Ureter (tissue), 1 donor: Measurements from ENCODE around the gene GRIN3B. TPM values are rescaled to one million over a fixed set of nuclear protein-coding genes. Genes with fewer than 3 reads are reported as not detected.
"Not testable (repeated sequence)": the region's sequence is repeated elsewhere in the genome, so short reads cannot be mapped to it uniquely, and the experiment has no call there.

Experiments used
- DNase-seq: peaks from one replicate; pipeline ENCODE4 v3.0.0-alpha.2; 2020; ENCODE audit warnings: low spot score
- total RNA-seq: library from RNA; stranded (reverse); gene quantifications from one replicate; pipeline ENCODE4 v1.2.4, GENCODE V29; 2023
- donor health status: DM: yes; HTN: yes; CAD: no.

Gene GRIN3B, protein sequence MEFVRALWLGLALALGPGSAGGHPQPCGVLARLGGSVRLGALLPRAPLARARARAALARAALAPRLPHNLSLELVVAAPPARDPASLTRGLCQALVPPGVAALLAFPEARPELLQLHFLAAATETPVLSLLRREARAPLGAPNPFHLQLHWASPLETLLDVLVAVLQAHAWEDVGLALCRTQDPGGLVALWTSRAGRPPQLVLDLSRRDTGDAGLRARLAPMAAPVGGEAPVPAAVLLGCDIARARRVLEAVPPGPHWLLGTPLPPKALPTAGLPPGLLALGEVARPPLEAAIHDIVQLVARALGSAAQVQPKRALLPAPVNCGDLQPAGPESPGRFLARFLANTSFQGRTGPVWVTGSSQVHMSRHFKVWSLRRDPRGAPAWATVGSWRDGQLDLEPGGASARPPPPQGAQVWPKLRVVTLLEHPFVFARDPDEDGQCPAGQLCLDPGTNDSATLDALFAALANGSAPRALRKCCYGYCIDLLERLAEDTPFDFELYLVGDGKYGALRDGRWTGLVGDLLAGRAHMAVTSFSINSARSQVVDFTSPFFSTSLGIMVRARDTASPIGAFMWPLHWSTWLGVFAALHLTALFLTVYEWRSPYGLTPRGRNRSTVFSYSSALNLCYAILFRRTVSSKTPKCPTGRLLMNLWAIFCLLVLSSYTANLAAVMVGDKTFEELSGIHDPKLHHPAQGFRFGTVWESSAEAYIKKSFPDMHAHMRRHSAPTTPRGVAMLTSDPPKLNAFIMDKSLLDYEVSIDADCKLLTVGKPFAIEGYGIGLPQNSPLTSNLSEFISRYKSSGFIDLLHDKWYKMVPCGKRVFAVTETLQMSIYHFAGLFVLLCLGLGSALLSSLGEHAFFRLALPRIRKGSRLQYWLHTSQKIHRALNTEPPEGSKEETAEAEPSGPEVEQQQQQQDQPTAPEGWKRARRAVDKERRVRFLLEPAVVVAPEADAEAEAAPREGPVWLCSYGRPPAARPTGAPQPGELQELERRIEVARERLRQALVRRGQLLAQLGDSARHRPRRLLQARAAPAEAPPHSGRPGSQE
- total RNA-seq = not detected

DNA sequence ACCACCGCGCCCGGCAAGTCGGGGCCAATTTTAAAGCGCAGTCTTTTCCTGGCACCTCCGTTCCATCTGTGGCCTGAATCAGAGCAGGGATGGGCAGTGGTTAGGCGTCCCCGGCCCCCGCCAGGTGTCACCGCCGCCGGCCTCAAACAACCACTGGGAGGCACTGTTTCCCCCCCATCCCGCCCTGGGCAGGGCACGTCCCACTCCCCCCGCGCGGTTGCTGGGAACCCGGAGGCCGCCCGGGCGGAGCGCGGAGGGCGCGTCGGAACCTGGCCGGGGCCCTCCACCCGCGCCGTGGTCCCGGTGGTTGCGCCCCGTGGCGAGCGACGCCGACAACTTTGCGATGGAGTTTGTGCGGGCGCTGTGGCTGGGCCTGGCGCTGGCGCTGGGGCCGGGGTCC is at the start of gene GRIN3B:
Gene GRIN3B (plus strand): TSS at position 325 of the 400 bp plus-strand sequence. CDS start 19 bp downstream, at position 344.
- no peak for DNase-seq

DNA sequence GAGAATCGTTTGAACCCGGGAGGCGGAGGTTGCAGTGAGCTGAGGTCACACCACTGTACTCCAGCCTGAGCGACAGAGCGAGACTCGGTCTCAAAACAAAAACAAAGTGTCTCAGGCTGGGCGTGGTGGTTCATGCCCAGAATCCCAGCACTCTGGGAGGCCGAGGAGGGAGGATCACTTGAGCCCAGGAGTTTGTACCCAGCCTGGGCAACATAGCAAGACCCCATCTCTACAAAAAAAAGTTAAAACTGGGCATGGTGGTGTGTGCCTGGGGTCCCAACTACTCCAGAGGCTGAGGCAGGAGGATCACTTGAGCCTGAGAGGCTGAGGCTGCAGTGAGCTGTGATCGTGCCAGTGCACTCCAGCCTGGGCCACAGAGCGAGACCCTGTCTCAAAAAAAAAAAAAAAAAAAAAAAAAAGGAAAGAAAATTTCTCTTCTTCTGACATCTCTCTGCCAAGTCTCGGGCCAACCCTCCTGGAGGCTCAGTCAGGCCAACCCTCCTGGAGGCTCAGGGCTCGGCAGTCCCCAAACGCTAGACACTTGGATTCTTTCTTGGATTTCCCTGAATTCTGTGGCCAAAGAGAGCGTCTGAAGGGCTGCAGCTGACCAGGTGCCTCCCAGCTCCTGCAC is 48.1 kb upstream of the GRIN3B start:
- no peak for DNase-seq

DNA sequence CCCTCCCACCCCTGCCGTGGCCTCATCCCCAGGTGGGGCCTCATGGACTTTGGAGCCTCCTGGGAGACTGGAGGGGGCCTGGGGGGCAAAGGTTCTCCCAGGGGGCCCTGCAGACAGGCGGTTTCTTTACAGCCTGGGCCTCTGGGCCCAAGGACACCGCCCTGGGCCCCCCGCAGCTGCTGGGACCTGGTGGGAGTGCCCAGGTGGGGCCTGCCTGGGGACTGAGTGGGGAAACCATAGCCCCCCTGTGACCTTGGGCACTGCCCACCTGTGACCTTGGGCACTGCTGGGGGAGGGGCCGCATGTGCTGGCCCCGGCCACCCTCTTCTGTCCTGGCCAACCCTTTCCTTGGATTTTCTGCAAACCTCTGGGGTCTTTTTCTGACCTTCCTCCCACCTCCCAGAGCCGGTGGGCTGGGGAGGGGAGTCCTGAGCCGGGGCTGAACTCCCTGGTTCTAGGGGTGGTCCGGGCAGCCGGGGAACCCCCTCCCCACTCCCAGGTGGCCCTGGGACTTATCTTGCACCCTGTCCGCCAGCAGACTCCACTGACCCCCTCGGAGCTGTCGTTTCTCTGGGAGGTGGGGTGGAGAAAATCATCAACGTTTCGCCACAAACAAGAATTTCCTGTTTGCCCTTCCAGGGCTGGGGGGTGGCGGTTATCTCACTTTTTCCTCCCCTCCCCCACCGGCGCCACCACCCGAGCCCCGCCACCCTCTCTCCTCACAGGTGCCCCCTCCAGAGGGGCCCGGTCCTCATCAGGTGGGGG is 47.4 kb upstream of the GRIN3B start:
- no peak for DNase-seq

DNA sequence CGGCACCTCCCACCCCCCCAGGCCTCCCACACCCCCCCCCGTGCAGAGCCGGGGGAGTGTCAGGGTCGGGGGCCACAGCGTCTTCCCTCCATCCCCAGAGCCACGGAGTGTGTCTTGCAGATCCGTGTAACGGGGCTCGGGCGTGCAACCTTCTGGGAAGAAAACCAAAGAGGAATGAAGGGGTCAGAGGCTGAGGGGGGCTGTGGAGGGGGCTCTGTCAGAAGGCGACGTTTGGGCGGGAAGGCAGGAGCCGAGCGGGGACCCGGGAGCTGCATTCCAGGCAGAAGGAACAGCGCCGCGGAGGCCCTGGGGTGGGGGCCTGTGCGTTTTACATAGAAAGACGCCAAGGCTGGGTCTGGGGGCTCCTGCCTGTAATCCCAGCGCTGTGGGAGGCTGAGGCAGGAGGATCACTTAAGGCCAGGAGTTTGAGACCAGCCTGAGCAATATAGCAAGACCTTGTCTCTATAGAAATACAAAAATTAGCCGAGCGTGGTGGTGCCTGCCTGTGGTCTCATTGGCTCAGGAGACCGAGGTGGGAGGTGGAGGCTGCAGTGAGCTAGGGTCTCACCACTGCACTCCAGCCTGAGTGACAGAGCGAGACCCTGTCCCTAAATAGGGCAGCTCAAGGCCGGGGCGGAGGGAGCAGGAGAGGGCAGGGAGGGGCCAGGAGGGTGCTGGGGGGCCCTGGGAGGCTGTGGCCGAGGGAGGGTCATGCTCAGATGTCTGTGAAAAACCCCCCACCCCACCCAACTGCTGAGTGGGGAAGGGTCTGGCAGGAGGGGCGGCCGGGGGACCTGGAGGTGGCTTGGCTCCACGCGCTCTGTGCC is 46.6 kb upstream of the GRIN3B start:
- no peak for DNase-seq

DNA sequence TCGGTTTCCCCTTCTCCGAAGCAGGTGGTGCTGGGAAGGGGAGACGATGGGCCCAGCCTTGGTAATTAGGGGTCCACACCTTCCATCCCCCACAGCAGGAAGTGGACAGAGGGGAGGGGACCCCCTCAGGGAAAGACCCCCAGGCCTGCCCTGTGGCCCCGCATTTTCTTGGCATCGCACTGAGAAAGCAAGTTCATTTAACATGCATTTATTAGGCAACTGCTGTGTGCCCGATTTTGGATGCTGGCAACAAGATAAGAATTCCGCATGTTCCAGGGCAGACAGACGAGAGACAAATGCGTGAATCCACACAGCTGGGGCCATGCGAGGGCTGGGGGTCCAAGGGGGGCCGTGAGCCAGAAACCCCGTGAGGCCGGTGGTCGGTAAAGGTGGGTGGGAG is 45.9 kb upstream of the GRIN3B start:
- no peak for DNase-seq

DNA sequence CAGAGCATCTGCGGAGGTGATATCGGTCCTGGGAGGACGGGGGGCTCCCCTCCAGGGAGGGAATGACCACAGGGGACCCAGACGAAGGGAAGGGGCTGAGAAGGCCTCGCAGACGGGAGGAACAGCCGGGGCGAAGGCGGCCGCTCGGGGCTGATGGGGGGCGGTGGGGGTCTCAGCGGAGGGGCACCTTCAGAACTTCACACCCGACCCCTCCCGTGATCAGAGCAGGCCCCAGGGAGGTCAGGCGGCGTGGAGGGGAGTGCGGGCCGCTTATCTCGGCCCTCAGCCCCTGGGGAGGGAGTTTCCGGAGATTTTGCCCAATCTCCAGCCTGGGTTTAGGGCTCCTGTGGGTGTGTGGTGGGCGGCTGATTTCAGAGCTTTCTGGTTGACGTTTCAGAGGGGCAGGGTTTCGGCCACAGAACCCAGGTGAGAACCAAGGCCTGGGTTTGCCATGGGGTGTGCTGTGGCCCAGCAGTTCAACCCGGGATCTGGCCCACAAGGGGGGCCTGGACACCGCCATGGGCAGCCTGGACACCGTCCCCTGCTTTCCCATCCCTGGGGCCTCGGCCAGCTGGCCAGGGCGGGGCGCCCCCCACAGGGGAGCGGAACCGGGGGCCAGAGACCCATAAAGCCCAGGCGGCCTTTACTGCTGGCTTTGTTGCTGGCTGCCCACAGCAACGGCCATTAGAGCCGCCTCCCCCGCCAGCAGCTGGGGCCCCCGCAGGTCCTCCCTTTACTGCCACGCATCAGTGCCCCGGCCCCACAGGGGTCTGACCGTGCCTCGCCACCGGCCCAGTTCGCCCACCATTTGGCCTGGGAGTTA is 45.3 kb upstream of the GRIN3B start:
- no peak for DNase-seq

DNA sequence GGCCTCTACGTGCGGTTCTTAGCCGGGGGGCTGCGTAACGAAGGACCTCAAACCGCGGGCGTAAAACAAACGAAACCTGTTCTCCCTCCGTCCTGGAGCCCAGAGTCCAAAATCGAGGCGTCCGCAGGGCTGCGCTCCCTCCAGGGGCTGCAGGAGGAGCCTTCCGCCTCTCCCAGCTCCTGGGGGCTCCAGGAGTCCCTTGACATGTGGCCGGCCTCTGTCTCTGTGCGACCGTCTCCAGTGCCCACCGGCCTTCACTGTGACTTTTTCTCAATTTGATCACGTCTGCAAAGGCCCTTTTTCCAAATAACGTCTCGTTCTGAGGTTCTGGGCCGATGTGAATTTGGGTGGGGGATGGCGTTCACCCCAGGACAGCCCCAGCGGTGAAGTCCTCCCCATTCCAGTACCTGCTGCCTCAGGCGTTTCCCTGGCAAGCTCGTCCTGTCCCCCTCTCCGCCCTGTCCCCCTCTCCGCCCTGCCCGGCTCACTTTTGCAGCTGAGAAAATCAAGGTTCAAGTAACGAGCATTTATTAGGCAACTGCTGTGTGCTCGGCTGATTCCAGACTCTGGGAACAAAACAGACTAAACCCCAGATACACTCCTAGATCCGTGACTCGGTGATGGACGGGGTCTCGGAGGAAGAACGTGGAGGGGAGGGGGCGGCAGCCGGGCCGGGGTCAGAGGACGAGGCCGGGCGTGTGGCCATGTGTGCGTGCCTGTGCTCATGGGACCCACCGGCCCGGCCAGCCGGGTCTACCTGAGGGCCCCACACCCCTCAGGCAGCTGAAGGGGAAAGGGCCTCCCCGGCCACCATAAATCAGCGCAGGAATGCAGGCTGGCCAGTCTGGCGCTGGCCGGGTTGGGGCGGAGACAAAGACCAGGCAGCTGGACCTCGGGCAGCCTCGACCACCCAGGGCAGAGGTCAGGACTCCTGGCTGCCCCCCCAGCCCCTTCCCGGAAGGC is 44.1 kb upstream of the GRIN3B start:
- DNase-seq = no peak

DNA sequence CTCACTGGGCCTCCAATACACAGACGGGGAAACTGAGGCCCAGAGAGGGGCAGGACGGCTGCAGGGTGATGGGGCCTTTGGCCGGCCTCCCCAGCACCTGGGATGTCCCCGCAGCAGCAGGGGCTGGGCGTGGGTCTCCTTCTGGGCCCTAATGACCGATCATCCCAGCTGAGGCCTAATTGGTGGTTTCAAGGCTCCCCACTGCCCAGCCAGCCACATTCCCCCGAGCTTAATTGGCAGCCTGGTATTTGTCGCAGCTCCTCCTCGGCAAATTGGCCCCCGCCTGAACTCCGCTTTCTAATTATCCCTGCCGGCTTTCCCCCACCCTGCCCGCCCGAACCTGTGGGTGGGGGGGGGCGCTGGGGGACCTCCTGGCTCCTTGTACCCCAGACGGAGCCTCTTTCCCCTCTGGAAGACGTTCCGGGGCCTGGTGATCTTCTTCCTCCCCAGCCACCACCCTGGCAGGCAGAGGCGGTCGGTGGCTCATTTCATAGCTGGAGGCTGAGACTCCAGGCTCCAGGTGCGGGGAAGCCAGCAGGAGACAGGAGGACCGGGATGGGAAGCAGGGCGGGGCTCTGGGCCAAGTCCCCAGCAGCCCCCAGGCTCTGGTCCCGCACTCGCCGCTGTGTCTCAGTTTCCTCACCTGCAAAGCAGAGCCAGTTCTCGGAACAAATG is 43.3 kb upstream of the GRIN3B start:
- no peak for DNase-seq

DNA sequence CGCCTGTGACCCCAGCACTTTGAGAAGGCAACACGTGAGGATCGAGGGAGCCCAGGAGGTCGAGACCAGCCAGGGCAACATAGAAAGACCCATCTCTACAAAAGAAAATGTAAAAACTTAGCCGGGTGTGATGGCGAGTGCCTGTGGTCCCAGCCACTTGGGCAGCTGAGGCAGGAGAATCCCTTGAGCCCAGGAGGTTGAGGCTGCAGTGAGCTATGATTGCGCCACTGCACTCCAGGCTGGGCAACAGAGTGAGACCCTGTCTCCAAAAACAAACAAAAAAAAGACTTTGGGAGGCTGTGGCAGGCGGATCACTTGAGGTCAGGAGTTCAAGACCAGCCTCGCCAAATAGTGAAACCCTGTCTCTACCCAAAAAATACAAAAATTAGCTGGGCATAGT is 42.6 kb upstream of the GRIN3B start:
- not testable (repeated sequence) for DNase-seq

DNA sequence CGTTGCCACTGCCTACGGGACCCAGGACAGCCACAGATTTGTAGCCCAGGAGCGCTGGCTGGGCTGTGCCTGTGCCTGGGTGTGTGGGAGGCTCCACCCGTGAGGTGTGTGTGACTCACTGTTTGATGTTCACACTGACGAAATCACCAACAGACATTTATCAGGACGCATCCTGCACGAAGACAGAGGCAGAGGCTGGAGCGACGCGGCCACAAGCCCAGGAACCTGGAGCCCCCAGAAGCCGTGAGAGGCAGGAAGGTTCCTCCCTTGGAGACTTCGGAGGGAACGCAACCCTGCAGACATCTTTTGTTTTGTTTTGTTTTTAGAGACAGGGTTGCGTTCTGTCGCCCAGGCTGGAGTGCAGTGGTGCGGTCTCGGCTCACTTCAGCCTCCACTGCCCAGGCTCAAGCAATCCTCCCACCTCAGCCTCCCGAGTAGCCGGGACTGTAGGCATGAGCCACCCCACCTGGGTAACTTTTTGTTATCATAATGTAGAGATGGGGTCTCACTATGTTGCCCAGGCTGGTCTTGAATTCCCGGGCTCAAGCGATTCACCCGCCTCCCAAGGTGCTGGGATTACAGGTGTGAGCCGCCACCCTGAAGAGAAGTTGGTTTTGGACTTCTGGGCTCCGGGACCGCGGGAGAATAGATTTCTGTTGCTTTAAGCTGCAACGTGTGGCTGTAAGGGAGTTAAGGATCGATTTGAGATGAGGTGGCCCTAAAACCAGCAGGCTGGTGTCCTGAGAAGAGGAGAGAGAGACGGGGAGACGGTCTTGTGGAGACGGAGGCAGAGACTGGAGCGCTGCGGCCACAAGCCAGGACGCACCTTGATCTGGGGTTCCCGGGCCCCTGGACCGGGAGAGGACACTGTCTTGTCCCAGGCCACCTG is 41.0 kb upstream of the GRIN3B start:
- DNase-seq = no peak

DNA sequence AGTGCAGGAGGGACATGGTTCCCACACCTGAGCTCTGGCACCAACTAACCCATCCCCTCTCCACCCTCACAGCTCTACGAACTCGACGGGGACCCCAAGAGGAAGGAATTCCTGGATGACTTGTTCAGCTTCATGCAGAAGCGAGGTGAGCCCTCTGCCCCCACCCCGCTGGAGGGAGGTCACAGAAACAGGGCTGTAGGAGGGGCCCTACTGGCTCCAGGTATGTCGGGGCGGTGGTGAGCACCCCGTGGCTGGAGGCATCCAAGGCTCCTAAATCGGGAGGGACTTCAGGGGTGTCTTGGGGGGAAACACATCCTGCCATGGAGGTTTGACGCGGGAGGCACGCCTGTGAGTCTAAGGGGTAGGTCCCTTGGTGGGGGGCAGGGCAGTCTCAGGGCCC is 40.2 kb upstream of the GRIN3B start:
- no peak for DNase-seq

DNA sequence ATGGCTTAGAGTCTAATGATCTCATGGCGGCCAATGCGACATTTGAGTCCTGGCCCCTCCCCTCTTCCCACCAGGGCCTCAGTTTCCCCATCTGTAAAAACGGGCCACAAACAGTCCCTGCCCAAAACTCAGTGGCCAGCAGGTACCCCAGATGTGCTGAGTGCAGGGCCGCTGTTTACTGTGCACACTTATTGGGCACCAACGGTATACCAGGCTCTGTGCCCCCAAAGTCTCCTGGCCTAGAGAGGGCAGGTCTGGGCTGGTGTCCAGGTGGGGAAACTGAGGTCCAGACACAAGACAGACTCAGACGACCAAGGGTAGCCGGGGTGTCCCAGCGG is 39.6 kb upstream of the GRIN3B start:
- no peak for DNase-seq

DNA sequence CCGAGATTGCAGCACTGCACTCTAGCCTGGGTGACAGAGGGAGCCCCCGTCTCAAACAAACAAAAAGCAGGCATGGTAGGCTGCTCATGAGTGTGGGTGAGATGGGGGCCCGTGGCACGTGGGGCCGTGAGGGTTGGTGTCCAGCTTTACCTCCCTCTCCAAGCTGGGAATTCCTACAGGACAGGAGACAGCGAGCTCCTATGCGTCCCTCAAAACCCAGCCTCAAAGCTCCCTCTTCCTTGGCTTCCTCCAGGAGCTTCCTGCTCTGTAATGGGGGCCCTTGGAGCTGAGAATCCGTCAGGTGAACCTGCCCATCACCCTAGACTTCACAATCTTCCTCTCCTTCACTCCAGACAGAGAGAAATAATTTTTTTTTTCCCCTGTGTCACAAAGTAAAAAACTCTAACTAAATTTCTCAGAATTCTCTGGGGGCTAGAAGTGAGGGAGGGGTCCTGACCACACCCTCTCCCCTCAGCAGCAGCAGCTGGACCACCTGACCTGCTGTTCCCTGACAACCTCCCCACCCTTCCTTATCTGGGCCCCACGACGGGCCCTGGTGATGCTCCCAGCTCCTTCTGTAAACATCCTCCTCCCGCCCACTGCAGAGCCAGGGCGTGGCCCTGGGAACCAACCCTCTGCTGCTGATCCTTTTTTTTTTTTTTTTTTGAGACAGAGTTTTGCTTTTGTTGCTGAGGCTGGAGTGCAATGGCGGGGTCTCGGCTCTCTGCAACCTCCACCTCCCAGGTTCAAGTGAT is 38.2 kb upstream of the GRIN3B start:
- DNase-seq = no peak

DNA sequence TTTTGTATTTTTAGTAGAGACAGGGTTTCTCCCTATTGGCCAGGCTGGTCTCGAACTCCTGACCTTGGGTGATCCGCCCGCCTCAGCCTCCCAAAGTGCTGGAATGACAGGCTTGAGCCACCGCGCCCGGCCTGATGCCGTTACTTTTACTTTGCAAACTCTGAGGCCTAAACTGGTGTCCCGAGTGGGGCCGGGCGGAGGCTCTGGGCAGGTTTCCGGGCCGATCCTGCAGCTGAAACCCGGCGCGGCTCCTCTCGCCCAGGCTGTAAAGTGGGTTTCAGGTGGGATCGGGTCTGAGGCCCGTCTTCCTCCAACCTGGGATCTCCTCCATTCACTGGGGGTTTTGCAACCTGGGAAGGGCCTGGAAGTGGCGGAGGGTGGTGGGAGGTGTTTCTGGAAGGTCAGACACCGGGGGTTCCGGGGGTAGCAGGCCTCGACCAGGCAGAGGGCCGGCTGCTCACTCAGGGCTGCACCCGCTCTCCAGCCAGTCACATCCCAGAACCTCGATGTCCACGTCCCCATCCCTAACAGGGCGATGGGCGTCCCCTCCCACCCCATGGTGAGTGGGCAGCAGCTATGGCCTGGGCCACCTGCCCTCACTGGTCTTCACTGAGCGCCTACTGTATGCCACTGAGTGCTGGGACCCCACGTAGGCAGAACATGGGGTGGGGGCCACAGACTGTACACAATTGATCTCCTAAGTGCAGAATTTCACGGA is 37.4 kb upstream of the GRIN3B start:
- no peak for DNase-seq

DNA sequence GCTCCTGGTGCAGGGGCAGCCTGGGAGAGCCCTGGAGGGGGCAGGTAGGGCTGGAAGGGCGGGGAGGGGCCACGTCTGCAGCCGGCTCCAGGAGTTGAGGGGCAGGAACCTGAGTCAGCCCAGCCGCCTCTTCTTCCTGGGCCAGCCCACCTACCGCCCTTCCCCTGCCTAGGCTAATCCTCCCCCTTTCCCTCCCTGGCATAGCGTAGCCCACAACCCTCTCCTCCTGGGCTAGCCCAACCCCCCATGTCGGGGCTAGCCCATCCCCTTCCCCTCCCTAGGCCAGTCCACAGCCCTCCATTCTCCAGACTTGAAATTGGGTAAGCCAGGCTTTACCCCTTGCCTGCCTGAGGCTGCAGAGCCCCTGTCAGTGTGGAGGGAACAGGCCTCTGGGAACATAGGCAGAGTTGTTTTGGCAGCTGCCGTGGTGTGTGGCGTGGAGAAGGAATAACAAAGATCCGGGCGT is 36.7 kb upstream of the GRIN3B start:
- DNase-seq = no peak
